HG03175 (cell line): ENCODE measurements around the gene TFPI.
"Not testable (repeated sequence)": the region's sequence is repeated elsewhere in the genome, so short reads cannot be mapped to it uniquely, and the experiment has no call there.

Experiments
- ATAC-seq: cut with Tn5 transposase; IDR thresholded peaks from one replicate; pipeline ENCODE4 v1.9.1; 2021; ENCODE audit warnings: mild to moderate bottlenecking, moderate library complexity; ENCODE audit not compliant: unreplicated experiment

TFPI gene

GRCh38 chr2:187554011-187554703, at the start of gene TFPI:
Gene TFPI, minus strand, starts transcription at chr2:187554435. Its CDS starts 50,667 bp downstream, at chr2:187503768.
- ATAC-seq: no peak

- ATAC-seq: no peak
These were observed 40.6 kb upstream of the TFPI start for GRCh38 chr2:187594801-187595200.

GRCh38 chr2:187593697-187594096, 39.5 kb upstream of the TFPI start:
- ATAC-seq: no peak

- ATAC-seq: no peak
These were observed 38.9 kb upstream of the TFPI start for GRCh38 chr2:187593098-187593497.

GRCh38 chr2:187590175-187590574, 35.9 kb upstream of the TFPI start:
- no peak for ATAC-seq

- ATAC-seq: peak; percentile 84
These were observed 31.9 kb upstream of the TFPI start for GRCh38 chr2:187586011-187586641.

- peak; percentile 66 for ATAC-seq
These were observed 27.1 kb upstream of the TFPI start for GRCh38 chr2:187581125-187581896.

GRCh38 chr2:187580462-187581124, 26.4 kb upstream of the TFPI start:
- no peak for ATAC-seq

GRCh38 chr2:187577310-187577709, 23.1 kb upstream of the TFPI start:
- no peak for ATAC-seq

- ATAC-seq: no peak
These were observed 22.7 kb upstream of the TFPI start for GRCh38 chr2:187576906-187577305.

- no peak for ATAC-seq
These were observed 21.5 kb upstream of the TFPI start for GRCh38 chr2:187575751-187576067.

GRCh38 chr2:187574969-187575750, 20.9 kb upstream of the TFPI start:
- no peak for ATAC-seq

GRCh38 chr2:187573722-187574121, 19.5 kb upstream of the TFPI start:
- ATAC-seq: no peak

- not testable (repeated sequence) for ATAC-seq
These were observed 17.8 kb upstream of the TFPI start for GRCh38 chr2:187571996-187572395.

- ATAC-seq: no peak
These were observed 15.3 kb upstream of the TFPI start for GRCh38 chr2:187569571-187569970.

- ATAC-seq: no peak
These were observed 14.8 kb upstream of the TFPI start for GRCh38 chr2:187569042-187569441.

GRCh38 chr2:187567126-187567525, 12.9 kb upstream of the TFPI start:
- no peak for ATAC-seq

GRCh38 chr2:187566712-187567111, 12.5 kb upstream of the TFPI start:
- ATAC-seq: no peak

GRCh38 chr2:187566266-187566665, 12.0 kb upstream of the TFPI start:
- no peak for ATAC-seq

- not testable (repeated sequence) for ATAC-seq
These were observed 11.4 kb upstream of the TFPI start for GRCh38 chr2:187565618-187566017.

- not testable (repeated sequence) for ATAC-seq
These were observed 2.3 kb upstream of the TFPI start for GRCh38 chr2:187556493-187556892.
